IPS-NIHi7 (cell line): ENCODE data around the gene RARG.

Source experiments
- DNase-seq: peaks from one replicate; pipeline ENCODE4 v3.0.0; 2012; ENCODE audit warnings: mixed read lengths; ENCODE audit errors: extremely low spot score

Gene RARG

DNA sequence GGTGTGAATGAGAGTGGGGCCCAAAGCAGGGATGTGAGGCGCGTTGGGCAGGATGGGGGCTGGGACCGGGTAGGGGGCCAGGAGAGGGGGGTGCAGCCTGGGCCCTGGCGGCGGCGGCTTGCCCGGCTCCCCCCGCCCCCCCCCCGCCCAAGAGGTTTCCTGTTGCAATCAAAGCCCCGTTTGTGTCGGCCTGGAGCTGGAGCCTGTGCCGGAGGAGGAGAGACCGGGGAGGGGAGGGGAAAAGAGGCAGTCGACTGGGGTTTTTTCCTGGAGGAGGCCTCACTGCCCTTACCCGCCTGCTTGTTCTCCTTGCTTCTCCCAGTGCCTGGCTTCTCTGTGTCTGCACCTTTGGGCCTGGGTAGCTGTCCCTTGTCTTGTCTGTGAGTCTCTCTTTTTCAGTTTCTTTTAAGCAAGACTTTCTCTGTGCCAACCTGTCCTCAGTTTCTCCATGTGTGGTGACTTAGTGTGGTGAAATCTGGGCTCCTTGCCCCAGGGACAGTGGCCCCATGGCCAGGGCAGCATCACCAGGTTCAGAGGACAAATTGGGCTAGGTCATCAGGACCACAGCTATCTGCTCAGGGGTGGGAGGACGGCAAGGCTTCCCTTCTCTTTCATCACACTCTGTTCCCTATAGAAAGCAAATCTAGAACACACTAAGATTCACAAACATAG lies 8.5 kb downstream of the RARG start:
- no peak for DNase-seq

GRCh38 chr12:53222806-53223261 lies 9.2 kb downstream of the RARG start:
- no peak for DNase-seq

- DNase-seq: no peak
Measured at GRCh38 chr12:53222170-53222721, 9.8 kb downstream of the RARG start.

DNA sequence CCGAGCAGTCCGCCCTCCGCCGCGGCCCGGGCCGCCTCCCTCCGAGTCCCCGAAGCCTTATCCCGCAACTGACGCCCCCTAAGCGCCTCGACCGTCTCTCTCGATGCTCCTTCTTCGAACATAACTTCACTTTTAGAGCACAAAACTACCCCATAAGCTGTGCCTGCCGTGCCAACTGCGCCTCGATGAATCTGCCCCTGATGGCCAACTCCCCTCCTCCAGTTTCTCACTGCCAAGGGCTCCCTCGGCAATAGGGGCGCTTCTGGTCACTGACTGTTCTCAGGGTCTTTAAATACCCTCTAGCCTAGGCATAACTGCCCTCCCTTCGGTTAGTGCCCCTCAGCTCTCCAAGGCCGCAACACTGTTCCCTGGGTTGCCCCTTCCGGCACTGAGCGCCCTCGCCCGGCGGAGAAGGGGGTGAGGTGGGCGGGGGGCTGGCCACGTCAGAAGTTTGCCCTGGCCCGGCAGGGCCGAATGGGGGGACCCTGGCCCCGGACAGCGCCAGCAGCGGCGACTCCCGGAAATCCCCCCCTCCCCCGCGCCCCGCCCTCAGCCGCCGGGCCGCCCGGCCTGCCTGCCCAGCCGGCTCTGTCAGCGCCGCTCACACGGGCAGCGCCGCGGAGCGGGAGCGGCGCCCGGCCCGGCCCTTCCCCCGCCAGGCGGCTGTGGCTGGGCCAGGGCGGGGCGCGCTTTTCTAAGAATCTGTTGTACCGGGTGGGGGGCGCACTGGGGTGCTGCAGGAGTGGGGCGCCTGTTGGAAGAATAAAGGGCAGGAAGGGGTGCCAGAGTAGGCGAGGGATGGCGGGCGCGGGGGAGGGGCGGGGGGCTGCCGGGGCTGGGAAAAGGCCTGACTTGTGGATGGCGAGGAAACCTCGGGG lies 10.6 kb downstream of the RARG start:
- peak; percentile 77 for DNase-seq

DNA sequence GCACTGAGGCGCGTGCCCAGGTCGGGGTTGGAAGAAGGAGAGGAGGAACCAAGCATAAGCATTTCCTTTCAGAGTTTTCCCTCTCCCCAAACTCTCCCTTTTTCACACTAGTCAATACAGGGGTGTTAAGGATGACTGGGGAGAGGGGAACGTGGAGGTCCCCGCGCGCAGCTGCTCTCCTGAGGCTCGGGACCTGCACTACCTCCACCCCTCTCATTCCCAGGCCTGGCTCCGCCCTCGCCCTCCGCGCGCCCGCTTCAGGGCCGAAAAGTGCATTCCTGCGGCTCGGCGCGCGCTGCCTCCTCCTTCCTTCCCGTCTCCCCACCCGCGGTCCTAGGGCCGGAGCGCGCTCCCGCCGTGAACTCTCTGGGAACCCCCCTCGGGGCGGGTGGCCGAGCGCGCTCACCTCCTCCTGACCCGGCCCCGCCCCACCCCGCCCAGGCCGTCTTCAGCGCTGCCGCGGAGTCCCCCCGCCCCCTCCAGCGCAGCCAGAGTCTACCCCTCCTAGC lies 11.3 kb downstream of the RARG start:
- peak; percentile 89 for DNase-seq

DNA sequence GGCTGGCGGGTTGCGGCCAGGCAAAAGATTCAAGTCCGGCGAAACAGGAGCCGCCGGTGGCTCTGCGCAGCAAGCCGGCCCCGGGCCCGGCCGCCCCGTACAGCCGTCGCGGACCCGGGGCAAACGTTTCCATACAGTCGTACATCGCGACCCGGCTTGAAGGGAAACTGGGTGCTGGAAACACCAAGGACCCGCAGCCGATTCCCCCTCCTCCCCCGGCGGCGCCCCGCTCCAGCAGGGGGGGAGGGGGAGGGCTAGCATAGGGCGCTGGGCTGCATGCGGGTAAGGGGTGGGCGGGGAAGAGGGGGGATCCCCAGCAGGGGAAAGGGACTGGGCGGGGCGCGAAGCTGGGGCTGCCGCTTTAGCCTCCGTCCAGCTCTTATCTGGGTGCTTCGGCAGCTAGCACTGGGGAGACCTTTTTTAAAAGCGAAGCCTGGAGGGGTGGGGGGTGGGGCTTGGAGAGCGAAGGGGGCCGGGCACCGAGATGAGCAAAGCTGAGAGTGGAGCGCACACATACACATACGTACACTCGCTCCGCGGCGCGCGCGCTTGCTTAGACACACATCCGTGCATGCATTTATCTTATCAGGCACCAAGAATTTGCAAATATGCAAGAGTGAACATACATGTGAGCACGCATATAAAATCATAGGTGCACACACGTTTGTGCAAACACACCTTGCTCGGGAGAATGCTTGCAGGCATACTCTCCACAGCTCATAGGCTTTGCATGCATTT lies 11.9 kb downstream of the RARG start:
- DNase-seq: peak; percentile 65

GRCh38 chr12:53219292-53219955 lies 12.6 kb downstream of the RARG start:
- DNase-seq: no peak

GRCh38 chr12:53218551-53219291 lies 13.3 kb downstream of the RARG start:
- no peak for DNase-seq

DNA sequence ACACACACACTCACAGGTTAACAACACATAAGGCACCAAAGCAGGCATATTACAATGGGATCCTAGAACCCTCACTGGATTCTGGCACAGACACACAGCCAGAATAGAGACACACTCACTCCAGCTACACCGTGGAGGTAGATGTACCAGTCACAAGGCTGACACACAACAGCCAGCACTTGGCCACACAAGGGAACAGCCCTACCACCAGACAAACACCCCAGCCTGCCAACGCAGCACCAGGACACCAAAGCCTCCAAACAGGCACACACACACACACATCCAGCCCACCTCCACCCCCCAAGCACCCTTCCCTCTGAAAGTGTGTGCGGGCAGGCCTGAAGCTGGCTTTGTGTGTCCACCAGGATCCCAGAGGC lies 14.1 kb downstream of the RARG start:
- no peak for DNase-seq

- peak; percentile 75 for DNase-seq
Measured at GRCh38 chr12:53217051-53217930, 14.7 kb downstream of the RARG start.

DNA sequence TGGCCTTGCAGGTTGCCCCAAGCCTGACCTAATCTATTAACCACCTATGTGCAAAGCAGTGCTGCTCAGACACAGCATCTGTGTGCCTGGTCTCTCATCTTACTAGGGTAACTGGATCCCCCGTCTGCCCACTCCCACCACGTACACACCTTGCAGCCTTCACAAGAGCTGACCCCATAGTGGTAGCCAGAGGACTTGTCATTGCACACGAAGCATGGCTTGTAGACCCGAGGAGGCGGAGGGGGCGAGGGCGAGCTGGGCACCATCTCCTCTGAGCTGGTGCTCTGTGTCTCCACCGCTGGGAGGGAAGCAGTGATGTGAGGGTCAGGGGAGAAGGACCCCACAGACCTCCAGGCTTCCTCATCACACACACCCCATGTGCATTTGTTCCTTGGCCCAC lies 16.5 kb downstream of the RARG start:
- DNase-seq: no peak

DNA sequence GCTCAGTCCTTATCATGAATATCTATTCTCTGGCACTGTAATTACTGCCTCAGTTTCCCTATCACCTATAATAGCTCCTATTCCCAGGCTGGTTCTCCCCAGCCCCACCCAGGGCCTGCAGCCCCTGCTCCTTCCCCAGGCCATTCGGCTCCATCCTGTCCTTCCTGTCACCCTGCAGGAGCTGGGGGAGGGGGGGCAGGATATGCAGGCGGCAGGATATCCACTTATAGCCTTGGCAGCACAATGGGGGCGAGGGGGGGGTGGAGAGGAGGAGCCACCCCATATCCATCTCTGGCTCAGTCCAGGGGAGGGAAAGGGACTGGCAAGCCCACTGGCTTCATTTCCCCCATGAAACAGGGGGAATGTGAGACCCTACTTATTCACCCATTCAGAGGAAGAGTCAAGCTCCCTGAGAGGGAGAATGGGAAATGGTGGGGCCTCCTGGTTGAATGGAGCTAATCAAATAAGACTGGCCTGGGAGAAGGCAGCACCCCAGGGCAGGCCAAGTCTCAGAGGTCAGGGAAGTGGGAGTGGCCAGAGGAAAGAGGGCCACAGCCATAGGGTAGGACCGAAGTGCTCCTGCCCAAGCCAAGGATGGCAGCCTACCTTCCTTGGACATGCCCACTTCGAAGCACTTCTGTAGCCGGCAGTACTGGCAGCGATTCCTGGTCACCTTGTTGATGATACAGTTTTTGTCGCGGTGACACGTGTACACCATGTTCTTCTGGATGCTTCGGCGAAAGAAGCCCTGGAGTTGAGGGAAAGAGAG lies 17.1 kb downstream of the RARG start:
- no peak for DNase-seq

GRCh38 chr12:53214221-53214620 lies 17.8 kb downstream of the RARG start:
- DNase-seq: no peak

- peak; percentile 88 for DNase-seq
Measured at GRCh38 chr12:53213348-53213747, 18.7 kb downstream of the RARG start.

GRCh38 chr12:53212931-53213330 lies 19.1 kb downstream of the RARG start:
- no peak for DNase-seq

- DNase-seq: peak; percentile 72
Measured at GRCh38 chr12:53211476-53212381, 20.3 kb downstream of the RARG start.

DNA sequence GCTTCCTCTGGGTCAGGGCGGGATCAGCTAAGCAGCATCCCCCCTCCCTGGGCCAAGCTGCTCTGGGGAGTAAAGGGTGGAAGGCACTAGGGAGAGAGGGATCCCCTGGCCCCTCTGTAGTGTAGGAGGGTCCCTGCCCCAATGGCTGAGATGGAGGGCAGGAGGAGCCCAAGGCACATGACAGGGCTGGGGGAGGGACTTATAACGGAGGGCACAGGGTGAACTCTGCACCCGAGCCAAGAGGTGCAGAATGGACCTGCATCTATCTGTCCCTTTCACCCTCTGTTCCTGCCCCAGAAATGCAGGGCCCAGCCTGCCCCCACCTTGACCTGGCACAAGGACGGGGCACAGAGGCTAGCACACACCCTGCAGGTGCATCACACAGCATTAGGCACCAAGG lies 21.2 kb downstream of the RARG start:
- no peak for DNase-seq
